ENCODE results near the gene ELP4.

ELP4 gene

DNA sequence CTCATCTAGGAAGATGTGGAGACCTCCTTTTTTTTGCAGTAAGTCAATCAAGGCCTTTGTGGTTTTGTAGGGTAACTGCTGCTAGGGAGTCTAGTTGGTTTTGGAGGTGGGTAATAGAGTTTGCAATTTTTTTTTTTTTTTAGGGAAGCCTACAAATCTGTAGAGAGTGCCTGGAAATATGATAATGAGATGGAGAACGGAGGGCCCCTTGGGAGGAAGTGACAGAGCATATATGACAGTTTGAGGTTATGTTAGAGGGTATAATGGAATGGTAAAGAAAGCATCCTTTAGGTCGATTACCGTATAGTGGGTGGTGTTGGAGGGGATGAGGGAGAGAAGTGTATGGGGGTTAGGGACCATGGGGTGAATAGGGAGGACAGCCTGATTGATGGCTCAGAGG lies 98.3 kb downstream of the ELP4 start:
- DNase-seq (peak; percentile 22), ATAC-seq (ENCODE audit: insufficient read depth, low read depth) (peak; percentile 83)
- H4K20me1 ChIP-seq (ENCODE audit: insufficient read depth, low read length): no peaks in the 10 kb centered on the region
- H3K4me1 ChIP-seq (ENCODE audit: insufficient read depth, low read length): peaks cover 10% of the 10 kb centered on the region
- TF ChIP-seq EZH2 (IDR thresholded peaks at IDR 0.05; ENCODE audit: borderline replicate concordance, low read depth, low read length, severe bottlenecking): no peak
- TF ChIP-seq, protein P1, sequence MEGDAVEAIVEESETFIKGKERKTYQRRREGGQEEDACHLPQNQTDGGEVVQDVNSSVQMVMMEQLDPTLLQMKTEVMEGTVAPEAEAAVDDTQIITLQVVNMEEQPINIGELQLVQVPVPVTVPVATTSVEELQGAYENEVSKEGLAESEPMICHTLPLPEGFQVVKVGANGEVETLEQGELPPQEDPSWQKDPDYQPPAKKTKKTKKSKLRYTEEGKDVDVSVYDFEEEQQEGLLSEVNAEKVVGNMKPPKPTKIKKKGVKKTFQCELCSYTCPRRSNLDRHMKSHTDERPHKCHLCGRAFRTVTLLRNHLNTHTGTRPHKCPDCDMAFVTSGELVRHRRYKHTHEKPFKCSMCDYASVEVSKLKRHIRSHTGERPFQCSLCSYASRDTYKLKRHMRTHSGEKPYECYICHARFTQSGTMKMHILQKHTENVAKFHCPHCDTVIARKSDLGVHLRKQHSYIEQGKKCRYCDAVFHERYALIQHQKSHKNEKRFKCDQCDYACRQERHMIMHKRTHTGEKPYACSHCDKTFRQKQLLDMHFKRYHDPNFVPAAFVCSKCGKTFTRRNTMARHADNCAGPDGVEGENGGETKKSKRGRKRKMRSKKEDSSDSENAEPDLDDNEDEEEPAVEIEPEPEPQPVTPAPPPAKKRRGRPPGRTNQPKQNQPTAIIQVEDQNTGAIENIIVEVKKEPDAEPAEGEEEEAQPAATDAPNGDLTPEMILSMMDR (IDR thresholded peaks at IDR 0.05; ENCODE audit: borderline replicate concordance, extremely low read depth, low read length, poor library complexity, severe bottlenecking): no peak
- no peaks in the 10 kb centered on the region for H3K36me3 ChIP-seq (ENCODE audit: insufficient read depth, low read length)
- H2AFZ ChIP-seq (ENCODE audit: low read depth, low read length): no peak overlapping the region
- H3K79me2 ChIP-seq (ENCODE audit: insufficient read depth, low read length): no peaks in the 10 kb centered on the region
- H3K27ac ChIP-seq (ENCODE audit: low read length): no peak overlapping the region; the same call in 1 of the 2 replicates
- no peak overlapping the region for H3K9ac ChIP-seq (ENCODE audit: low read depth, low read length)
- no peaks in the 10 kb centered on the region for H3K9me3 ChIP-seq (ENCODE audit: insufficient read depth, low read length, severe bottlenecking)
- no peak overlapping the region for H3K4me2 ChIP-seq (ENCODE audit: insufficient read depth, low read length)
- H3K27me3 ChIP-seq (ENCODE audit: insufficient read depth, low read length, poor library complexity): no peaks in the 10 kb centered on the region
- H3K4me3 ChIP-seq (ENCODE audit: low read depth in 1 of 2, low read length in 2 of 2): no peak overlapping the region

DNA sequence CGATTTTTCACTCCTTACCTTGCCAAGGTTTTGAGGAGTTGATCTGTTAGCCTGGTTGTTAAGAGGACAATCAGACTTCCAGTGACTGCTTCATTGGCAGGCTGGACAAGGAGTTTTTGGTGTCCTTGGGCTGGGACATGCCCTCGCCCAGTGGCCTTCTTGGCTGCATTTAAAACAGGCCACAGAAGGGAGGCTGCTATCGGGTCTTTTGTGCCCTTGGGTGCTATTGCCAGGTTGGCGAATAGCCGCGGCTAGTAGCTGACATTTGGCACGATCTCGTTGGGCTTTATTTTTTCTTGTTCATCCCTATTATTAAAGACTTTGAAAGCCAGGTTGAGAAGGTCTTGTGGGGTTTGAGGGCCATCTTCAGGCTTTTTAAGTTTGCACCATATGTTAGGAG lies 99.4 kb downstream of the ELP4 start:
- H3K27me3 ChIP-seq (ENCODE audit: insufficient read depth, low read length, poor library complexity): no peaks in the 10 kb centered on the region
- H2AFZ ChIP-seq (ENCODE audit: low read depth, low read length): no peak overlapping the region
- H3K27ac ChIP-seq (ENCODE audit: low read length): no peak overlapping the region
- DNase-seq (no peak), ATAC-seq (ENCODE audit: insufficient read depth, low read depth) (no peak)
- H3K36me3 ChIP-seq (ENCODE audit: insufficient read depth, low read length): no peaks in the 10 kb centered on the region
- H3K4me3 ChIP-seq (ENCODE audit: low read depth in 1 of 2, low read length in 2 of 2): no peak overlapping the region
- TF ChIP-seq, protein P1 (IDR thresholded peaks at IDR 0.05; ENCODE audit: borderline replicate concordance, extremely low read depth, low read length, poor library complexity, severe bottlenecking): no peak
- TF ChIP-seq EZH2 (IDR thresholded peaks at IDR 0.05; ENCODE audit: borderline replicate concordance, low read depth, low read length, severe bottlenecking): no peak
- H3K79me2 ChIP-seq (ENCODE audit: insufficient read depth, low read length): no peaks in the 10 kb centered on the region
- H3K4me2 ChIP-seq (ENCODE audit: insufficient read depth, low read length): no peak overlapping the region
- no peaks in the 10 kb centered on the region for H3K9me3 ChIP-seq (ENCODE audit: insufficient read depth, low read length, severe bottlenecking)
- H4K20me1 ChIP-seq (ENCODE audit: insufficient read depth, low read length): no peaks in the 10 kb centered on the region
- H3K9ac ChIP-seq (ENCODE audit: low read depth, low read length): no peak overlapping the region
- peaks cover 10% of the 10 kb centered on the region for H3K4me1 ChIP-seq (ENCODE audit: insufficient read depth, low read length)

DNA sequence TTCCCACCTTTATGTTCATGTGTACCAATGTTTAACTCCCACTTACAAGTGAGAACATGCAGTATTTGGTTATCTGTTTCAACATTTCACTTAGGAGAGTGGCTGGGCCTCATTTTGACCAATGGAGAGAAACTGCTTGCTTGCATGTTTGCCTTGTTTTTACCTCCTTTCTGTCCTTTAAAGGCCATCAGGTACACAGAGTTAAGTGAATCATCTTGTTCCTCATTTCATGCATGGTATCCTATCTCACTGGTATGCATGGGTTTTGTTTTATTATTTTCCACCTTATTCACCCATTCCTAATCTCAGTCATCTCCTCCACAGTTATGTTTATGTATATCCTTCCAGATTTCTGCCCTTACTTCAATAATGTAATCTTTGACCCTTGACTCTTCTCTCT lies 101.0 kb downstream of the ELP4 start:
- Histone ChIP-seq H3K36me3 (ENCODE audit: insufficient read depth, low read length) (no peaks in the 10 kb centered on the region), H3K27ac (ENCODE audit: low read length) (no peak overlapping the region), H3K9ac (ENCODE audit: low read depth, low read length) (no peak overlapping the region), H3K4me2 (ENCODE audit: insufficient read depth, low read length) (no peak overlapping the region), H3K9me3 (ENCODE audit: insufficient read depth, low read length, severe bottlenecking) (no peaks in the 10 kb centered on the region), H3K27me3 (ENCODE audit: insufficient read depth, low read length, poor library complexity) (no peaks in the 10 kb centered on the region), H3K79me2 (ENCODE audit: insufficient read depth, low read length) (no peaks in the 10 kb centered on the region), H3K4me1 (ENCODE audit: insufficient read depth, low read length) (peaks cover 10% of the 10 kb centered on the region), H4K20me1 (ENCODE audit: insufficient read depth, low read length) (no peaks in the 10 kb centered on the region), H2AFZ (ENCODE audit: low read depth, low read length) (no peak overlapping the region), H3K4me3 (ENCODE audit: low read depth in 1 of 2, low read length in 2 of 2) (no peak overlapping the region)
- TF ChIP-seq, protein P1 (IDR thresholded peaks at IDR 0.05; ENCODE audit: borderline replicate concordance, extremely low read depth, low read length, poor library complexity, severe bottlenecking): no peak
- ATAC-seq (ENCODE audit: insufficient read depth, low read depth) (no peak), DNase-seq (no peak)

DNA sequence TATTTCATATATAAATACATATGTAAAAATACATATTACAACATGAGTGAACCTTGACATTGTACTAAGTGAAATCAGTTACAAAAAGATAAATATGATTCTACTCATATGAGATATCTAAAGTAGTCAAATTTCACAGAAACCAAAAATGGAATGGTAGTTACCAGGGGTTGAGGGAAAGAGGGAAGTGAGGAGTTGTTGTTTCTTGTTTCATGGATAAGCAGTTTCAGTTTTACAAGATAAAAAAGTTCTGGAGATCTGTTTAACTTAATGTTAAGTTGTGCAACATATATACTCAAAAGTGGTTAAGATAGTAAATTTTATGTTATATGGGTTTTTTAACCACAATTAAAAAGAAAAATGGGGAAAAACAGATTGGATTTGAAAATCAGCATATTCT lies 107.7 kb downstream of the ELP4 start:
- no peak overlapping the region for H2AFZ ChIP-seq (ENCODE audit: low read depth, low read length)
- H3K9ac ChIP-seq (ENCODE audit: low read depth, low read length): no peak overlapping the region
- H3K9me3 ChIP-seq (ENCODE audit: insufficient read depth, low read length, severe bottlenecking): no peaks in the 10 kb centered on the region
- no peaks in the 10 kb centered on the region for H3K36me3 ChIP-seq (ENCODE audit: insufficient read depth, low read length)
- H4K20me1 ChIP-seq (ENCODE audit: insufficient read depth, low read length): no peaks in the 10 kb centered on the region
- ATAC-seq (ENCODE audit: insufficient read depth, low read depth) (no peak), DNase-seq (no peak)
- H3K4me2 ChIP-seq (ENCODE audit: insufficient read depth, low read length): no peak overlapping the region
- no peaks in the 10 kb centered on the region for H3K27me3 ChIP-seq (ENCODE audit: insufficient read depth, low read length, poor library complexity)
- H3K4me3 ChIP-seq (ENCODE audit: low read depth in 1 of 2, low read length in 2 of 2): no peak overlapping the region
- TF ChIP-seq EZH2 (IDR thresholded peaks at IDR 0.05; ENCODE audit: borderline replicate concordance, low read depth, low read length, severe bottlenecking): no peak
- TF ChIP-seq, protein P1 (IDR thresholded peaks at IDR 0.05; ENCODE audit: borderline replicate concordance, extremely low read depth, low read length, poor library complexity, severe bottlenecking): no peak
- H3K27ac ChIP-seq (ENCODE audit: low read length): no peak overlapping the region
- no peaks in the 10 kb centered on the region for H3K4me1 ChIP-seq (ENCODE audit: insufficient read depth, low read length)
- H3K79me2 ChIP-seq (ENCODE audit: insufficient read depth, low read length): no peaks in the 10 kb centered on the region
